Epithelial cell of proximal tubule (primary cell): ENCODE results near the gene USP3. TPM values are rescaled to one million over a fixed set of nuclear protein-coding genes. Genes with fewer than 3 reads are reported as not detected.

Source experiments
- DNase-seq: peaks from one replicate; pipeline ENCODE4 v3.0.0-alpha.2; 2011; ENCODE audit warnings: low read depth
- H3K4me3 ChIP-seq: 2 replicates; pipeline ENCODE4 v1.5.1; 2011; ENCODE audit warnings: low read depth, mild to moderate bottlenecking, low read length
- CTCF ChIP-seq: conservative IDR thresholded peaks from 2 replicates; pipeline ENCODE4 v1.5.1; 2012; ENCODE audit warnings: low read depth, mild to moderate bottlenecking, low read length
- total RNA-seq: library from RNA; depleted of rRNA; stranded (reverse); fragments of >200 nt; gene quantifications from 2 replicates; pipeline ENCODE4 v1.2.3, GENCODE V29; 2015

Gene USP3
- total RNA-seq, 1 donor from 2014 or later: 34.2 TPM

GRCh38 chr15:63544258-63545026, 40.0 kb downstream of the USP3 start:
- H3K4me3 ChIP-seq: no peak overlapping the region
- TF ChIP-seq CTCF: no peak
- no peak for DNase-seq

GRCh38 chr15:63545520-63545919, 41.1 kb downstream of the USP3 start:
- no peak for TF ChIP-seq CTCF
- DNase-seq: no peak
- H3K4me3 ChIP-seq: no peak overlapping the region

GRCh38 chr15:63551400-63551799, 47.0 kb downstream of the USP3 start:
- no peak for DNase-seq
- no peak for TF ChIP-seq CTCF
- no peak overlapping the region for H3K4me3 ChIP-seq

- no peak for TF ChIP-seq CTCF
- peak; percentile 91 for DNase-seq
- H3K4me3 ChIP-seq: peak overlapping the region; percentile 35
These were observed 49.0 kb downstream of the USP3 start for GRCh38 chr15:63553388-63553791.

- TF ChIP-seq CTCF: no peak
- DNase-seq: no peak
- H3K4me3 ChIP-seq: no peak overlapping the region
These were observed 50.0 kb downstream of the USP3 start for GRCh38 chr15:63554337-63554927.

GRCh38 chr15:63555507-63555906, 51.1 kb downstream of the USP3 start:
- DNase-seq: no peak
- TF ChIP-seq CTCF: no peak
- H3K4me3 ChIP-seq: no peak overlapping the region

GRCh38 chr15:63556246-63556645, 51.9 kb downstream of the USP3 start:
- DNase-seq: no peak
- TF ChIP-seq CTCF: no peak

More at GRCh38 chr15:63556246-63556645, 51.9 kb downstream of the USP3 start:
- no peak overlapping the region for H3K4me3 ChIP-seq
